ENCODE measurements around the gene DCAF8. TPM values are rescaled to one million over a fixed set of nuclear protein-coding genes. Genes with fewer than 3 reads are reported as not detected.

Gene DCAF8
- total RNA-seq, 1 donor from 2014 or later = 130 TPM

DNA sequence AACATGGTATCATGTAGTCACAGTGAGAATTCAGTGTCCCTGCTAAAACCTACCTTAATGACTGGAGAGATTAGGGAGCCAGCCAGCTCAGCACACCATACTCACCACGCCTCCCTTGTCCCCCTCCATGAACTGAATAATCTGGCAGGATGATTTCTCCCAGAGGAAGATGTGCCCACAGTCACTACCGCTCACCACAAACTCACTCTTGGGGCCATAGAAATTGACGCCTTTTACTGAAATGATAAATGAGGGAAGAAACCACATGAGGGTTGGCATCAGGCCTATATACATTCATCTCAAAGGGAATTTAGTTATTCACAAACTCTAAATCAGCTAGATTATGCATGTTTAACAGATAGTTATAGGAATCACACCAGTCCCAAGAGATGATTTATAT, 39.8 kb downstream of the DCAF8 start:
- H3K4me3 ChIP-seq = no peak overlapping the region
- no peak overlapping the region for H3K27ac ChIP-seq
- peaks cover 98% of the 10 kb centered on the region for H3K36me3 ChIP-seq
- ATAC-seq = no peak
- no peak for TF ChIP-seq CTCF (IDR thresholded peaks at IDR 0.05)
- intact Hi-C loops (cut with DNase I) = no loop called here
- no peaks in the 10 kb centered on the region for H3K27me3 ChIP-seq
- no peaks in the 10 kb centered on the region for H3K9me3 ChIP-seq
- DNase-seq = no peak
- peaks cover 19% of the 10 kb centered on the region for H3K4me1 ChIP-seq

DNA sequence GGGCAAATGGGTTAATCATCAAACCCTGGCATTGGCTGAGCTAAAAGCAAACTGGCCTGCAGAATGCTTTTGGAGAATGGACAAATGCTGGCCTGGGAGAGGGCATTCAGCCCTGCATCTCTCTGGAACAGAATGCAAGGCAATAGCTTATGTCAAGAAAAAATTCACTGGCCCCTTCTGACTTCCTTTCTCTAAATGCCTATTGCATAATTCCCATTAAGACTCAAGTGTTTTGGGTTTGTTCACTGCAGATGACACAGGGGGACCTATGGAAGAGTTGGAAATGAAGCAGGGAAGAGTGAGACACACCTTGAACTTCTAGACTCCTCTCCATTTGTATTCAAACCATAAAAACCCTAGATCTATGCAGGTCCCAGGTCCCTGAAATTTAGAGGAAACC, 41.3 kb downstream of the DCAF8 start:
- Histone ChIP-seq H3K27ac (no peak overlapping the region), H3K4me1 (peaks cover 25% of the 10 kb centered on the region), H3K9me3 (no peaks in the 10 kb centered on the region), H3K36me3 (peaks cover 100% of the 10 kb centered on the region), H3K27me3 (no peaks in the 10 kb centered on the region), H3K4me3 (no peak overlapping the region)
- intact Hi-C loops (cut with DNase I) = no loop called here
- DNase-seq = no peak
- ATAC-seq = peak; percentile 16
- TF ChIP-seq CTCF (IDR thresholded peaks at IDR 0.05) = no peak

DNA sequence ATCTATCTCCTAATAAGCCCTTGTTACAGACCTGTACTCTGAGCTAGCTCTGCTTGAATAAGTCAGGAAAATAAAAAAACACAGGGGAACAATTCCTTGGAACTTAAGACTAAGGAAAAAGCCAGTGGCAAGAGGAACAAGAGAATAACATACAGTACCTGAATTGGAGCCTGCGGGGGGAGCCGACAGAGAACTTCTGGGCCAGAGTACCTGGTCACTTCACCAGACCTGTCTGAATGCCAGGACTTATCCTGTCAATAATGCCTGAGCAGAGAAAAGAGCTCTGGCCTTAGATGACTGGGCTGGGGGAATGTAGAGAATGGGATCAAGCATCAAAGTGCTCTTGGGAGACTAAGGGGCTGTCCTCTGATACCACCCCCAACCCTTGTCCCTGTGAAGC, 42.0 kb downstream of the DCAF8 start:
- no peak overlapping the region for H3K4me3 ChIP-seq
- ATAC-seq = no peak
- no peak for TF ChIP-seq CTCF (IDR thresholded peaks at IDR 0.05)
- intact Hi-C loops (cut with DNase I) = no loop called here
- DNase-seq = no peak
- H3K27me3 ChIP-seq = no peaks in the 10 kb centered on the region
- H3K9me3 ChIP-seq = no peaks in the 10 kb centered on the region
- H3K27ac ChIP-seq = no peak overlapping the region
- H3K4me1 ChIP-seq = peaks cover 27% of the 10 kb centered on the region
- peaks cover 100% of the 10 kb centered on the region for H3K36me3 ChIP-seq

GRCh38 chr1:160219062-160219929, 43.1 kb downstream of the DCAF8 start:
- peaks cover 27% of the 10 kb centered on the region for H3K4me1 ChIP-seq
- DNase-seq (no peak), ATAC-seq (peak; percentile 70)
- peaks cover 100% of the 10 kb centered on the region for H3K36me3 ChIP-seq
- no peaks in the 10 kb centered on the region for H3K27me3 ChIP-seq
- no peaks in the 10 kb centered on the region for H3K9me3 ChIP-seq
- no peak overlapping the region for H3K4me3 ChIP-seq
- intact Hi-C loops (cut with DNase I) = no loop called here
- peak overlapping the region; percentile 43 for H3K27ac ChIP-seq
- peak; percentile 62 for TF ChIP-seq CTCF (IDR thresholded peaks at IDR 0.05)

GRCh38 chr1:160217481-160218051, 44.8 kb downstream of the DCAF8 start:
- peaks cover 100% of the 10 kb centered on the region for H3K36me3 ChIP-seq
- H3K4me3 ChIP-seq = no peak overlapping the region
- H3K9me3 ChIP-seq = no peaks in the 10 kb centered on the region
- intact Hi-C loops (cut with DNase I) = no loop called here
- no peak for TF ChIP-seq CTCF (IDR thresholded peaks at IDR 0.05)
- DNase-seq = no peak
- peak; percentile 11 for ATAC-seq
- H3K27ac ChIP-seq = no peak overlapping the region
- peaks cover 27% of the 10 kb centered on the region for H3K4me1 ChIP-seq
- H3K27me3 ChIP-seq = no peaks in the 10 kb centered on the region

Data from upper lobe of right lung (tissue), 1 donor.